ENCODE results near the gene SORCS2.

Gene SORCS2

DNA sequence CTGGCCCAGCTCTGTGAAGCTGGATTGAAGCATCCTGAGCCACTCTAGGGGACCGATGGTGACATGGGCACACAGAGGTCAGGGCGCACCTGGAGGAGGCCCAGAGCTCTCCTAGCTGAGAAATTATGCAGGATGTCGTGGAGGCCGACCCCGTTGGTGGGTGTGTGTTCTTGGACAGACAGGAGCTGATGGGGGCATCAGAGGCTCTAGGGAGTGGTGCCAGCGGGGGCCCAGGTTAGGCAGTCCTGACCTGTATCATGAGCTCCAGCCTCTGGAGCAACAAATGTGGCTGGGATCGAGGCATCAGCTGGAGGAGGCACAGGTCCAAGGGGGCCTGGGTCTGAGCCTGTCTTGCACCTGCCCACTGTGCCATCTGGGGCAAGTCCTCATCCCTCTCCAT lies 367.0 kb downstream of the SORCS2 start (continued):
- TF ChIP-seq ZBTB20 (tag by site-specific recombination; IDR thresholded peaks at IDR 0.05), result no peak
- TF ChIP-seq ZNF324 (tag by site-specific recombination; IDR thresholded peaks at IDR 0.05), result no peak
- TF ChIP-seq YY2 (tag by site-specific recombination; IDR thresholded peaks at IDR 0.05), result no peak

DNA sequence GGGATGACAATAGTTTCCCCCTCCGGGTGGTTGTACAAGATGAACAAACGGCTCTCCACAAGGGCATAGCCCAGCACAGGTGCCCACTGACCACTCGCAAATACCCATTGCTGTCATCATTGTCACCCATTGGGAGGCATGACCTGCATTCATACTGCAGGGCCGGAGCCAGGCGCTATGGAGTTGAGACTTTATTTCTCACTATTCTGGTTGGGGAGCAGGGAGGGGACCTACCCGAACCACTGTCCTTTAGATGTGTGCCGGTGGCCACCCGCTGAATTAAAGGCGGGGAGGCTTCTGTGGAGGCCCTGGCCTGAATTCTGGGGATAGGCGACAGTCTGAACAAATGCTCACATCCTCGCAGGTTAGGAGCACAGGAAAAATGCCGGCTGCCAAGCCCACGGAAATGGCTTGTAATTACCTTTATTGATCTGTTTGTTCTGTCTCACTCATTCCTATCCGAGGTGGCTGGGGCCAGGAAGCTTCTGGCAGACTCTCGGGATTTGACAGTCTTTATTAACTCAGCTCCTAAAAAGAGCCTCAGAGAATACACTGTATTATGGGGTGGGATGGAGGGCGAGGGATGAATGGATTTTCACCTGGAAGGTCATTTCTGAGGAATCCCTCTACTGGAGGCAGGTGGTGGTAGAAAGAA lies 367.5 kb downstream of the SORCS2 start:
- no peak overlapping the region for H3K4me3 ChIP-seq (ENCODE audit: low read depth, low read length)
- no peaks in the 10 kb centered on the region for H3K9me3 ChIP-seq (ENCODE audit: control insufficient read depth, insufficient read depth, low read depth, low read length)
- H3K36me3 ChIP-seq (ENCODE audit: control insufficient read depth in 2 of 2, insufficient read depth in 1 of 2, low read length in 2 of 2), result no peaks in the 10 kb centered on the region
- POLR2A ChIA-PET, result no interaction called here
- no peaks in the 10 kb centered on the region for H3K4me1 ChIP-seq (ENCODE audit: control insufficient read depth, insufficient read depth, low read length)
- CTCF ChIA-PET, result no interaction called here
- TF ChIP-seq, protein P1, sequence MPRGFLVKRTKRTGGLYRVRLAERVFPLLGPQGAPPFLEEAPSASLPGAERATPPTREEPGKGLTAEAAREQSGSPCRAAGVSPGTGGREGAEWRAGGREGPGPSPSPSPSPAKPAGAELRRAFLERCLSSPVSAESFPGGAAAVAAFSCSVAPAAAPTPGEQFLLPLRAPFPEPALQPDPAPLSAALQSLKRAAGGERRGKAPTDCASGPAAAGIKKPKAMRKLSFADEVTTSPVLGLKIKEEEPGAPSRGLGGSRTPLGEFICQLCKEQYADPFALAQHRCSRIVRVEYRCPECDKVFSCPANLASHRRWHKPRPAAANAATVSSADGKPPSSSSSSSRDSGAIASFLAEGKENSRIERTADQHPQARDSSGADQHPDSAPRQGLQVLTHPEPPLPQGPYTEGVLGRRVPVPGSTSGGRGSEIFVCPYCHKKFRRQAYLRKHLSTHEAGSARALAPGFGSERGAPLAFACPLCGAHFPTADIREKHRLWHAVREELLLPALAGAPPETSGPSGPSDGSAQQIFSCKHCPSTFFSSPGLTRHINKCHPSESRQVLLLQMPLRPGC (tag by site-specific recombination; IDR thresholded peaks at IDR 0.05), result no peak
- TF ChIP-seq KLF7 (tag by site-specific recombination; IDR thresholded peaks at IDR 0.05; ENCODE audit: borderline replicate concordance) (no peak), ZNF350 (tag by site-specific recombination; IDR thresholded peaks at IDR 0.05) (no peak), ZNF776 (tag by site-specific recombination; IDR thresholded peaks at IDR 0.05; ENCODE audit: borderline replicate concordance) (no peak), ZNF274 (IDR thresholded peaks at IDR 0.05; ENCODE audit: low read length) (no peak), ZNF274 (tag by site-specific recombination; IDR thresholded peaks at IDR 0.05; ENCODE audit: borderline replicate concordance) (no peak), GLI2 (tag by site-specific recombination; IDR thresholded peaks at IDR 0.05; ENCODE audit: borderline replicate concordance, low read depth) (no peak), ZNF654 (tag by site-specific recombination; IDR thresholded peaks at IDR 0.05; ENCODE audit: low read depth) (no peak), ZFP37 (tag by site-specific recombination; IDR thresholded peaks at IDR 0.05) (no peak), ZNF426 (tag by site-specific recombination; IDR thresholded peaks at IDR 0.05) (no peak), ZNF645 (tag by site-specific recombination; IDR thresholded peaks at IDR 0.05) (no peak), GFI1B (tag by site-specific recombination; IDR thresholded peaks at IDR 0.05) (no peak), ZNF155 (tag by site-specific recombination; IDR thresholded peaks at IDR 0.05) (no peak), ZNF324 (tag by site-specific recombination; IDR thresholded peaks at IDR 0.05) (no peak)
- TF ChIP-seq, protein P2, sequence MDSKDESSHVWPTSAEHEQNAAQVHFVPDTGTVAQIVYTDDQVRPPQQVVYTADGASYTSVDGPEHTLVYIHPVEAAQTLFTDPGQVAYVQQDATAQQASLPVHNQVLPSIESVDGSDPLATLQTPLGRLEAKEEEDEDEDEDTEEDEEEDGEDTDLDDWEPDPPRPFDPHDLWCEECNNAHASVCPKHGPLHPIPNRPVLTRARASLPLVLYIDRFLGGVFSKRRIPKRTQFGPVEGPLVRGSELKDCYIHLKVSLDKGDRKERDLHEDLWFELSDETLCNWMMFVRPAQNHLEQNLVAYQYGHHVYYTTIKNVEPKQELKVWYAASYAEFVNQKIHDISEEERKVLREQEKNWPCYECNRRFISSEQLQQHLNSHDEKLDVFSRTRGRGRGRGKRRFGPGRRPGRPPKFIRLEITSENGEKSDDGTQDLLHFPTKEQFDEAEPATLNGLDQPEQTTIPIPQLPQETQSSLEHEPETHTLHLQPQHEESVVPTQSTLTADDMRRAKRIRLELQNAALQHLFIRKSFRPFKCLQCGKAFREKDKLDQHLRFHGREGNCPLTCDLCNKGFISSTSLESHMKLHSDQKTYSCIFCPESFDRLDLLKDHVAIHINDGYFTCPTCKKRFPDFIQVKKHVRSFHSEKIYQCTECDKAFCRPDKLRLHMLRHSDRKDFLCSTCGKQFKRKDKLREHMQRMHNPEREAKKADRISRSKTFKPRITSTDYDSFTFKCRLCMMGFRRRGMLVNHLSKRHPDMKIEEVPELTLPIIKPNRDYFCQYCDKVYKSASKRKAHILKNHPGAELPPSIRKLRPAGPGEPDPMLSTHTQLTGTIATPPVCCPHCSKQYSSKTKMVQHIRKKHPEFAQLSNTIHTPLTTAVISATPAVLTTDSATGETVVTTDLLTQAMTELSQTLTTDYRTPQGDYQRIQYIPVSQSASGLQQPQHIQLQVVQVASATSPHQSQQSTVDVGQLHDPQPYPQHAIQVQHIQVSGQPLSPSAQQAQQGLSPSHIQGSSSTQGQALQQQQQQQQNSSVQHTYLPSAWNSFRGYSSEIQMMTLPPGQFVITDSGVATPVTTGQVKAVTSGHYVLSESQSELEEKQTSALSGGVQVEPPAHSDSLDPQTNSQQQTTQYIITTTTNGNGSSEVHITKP (tag by site-specific recombination; IDR thresholded peaks at IDR 0.05), result no peak
- H3K27ac ChIP-seq (ENCODE audit: extremely low read depth, low read depth, low read length), result no peak overlapping the region

DNA sequence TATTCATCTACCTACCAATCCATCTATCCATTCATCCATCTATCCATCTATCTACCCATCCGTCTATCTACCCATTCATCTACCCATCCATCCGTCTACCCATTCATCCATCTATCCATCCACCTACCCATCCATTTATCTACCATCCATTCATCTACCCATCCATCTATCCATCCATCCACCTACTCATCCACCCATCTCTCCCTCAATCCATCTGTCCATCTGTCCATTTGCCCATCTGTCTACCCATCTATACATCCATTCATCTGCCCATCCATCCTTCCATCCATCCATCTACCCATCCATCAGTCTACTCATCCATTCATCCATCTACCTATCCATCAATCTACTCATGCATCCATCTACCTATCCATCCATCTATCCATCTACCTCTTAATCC lies 369.2 kb downstream of the SORCS2 start:
- Histone ChIP-seq H3K4me1 (ENCODE audit: control insufficient read depth, insufficient read depth, low read length) (no peaks in the 10 kb centered on the region), H3K36me3 (ENCODE audit: control insufficient read depth in 2 of 2, insufficient read depth in 1 of 2, low read length in 2 of 2) (no peaks in the 10 kb centered on the region), H3K9me3 (ENCODE audit: control insufficient read depth, insufficient read depth, low read depth, low read length) (no peaks in the 10 kb centered on the region), H3K4me3 (ENCODE audit: low read depth, low read length) (no peak overlapping the region), H3K27ac (ENCODE audit: extremely low read depth, low read depth, low read length) (no peak overlapping the region)
- ChIA-PET POLR2A (no interaction called here), CTCF (interaction anchor here (0.6 kb wide), 1 partner anchor 148 kb away, joined by 3 read pairs; no protein-coding TSS in a partner anchor)
- peak; percentile 99 for TF ChIP-seq ZBTB17 (tag by site-specific recombination; IDR thresholded peaks at IDR 0.05)
- no peak for TF ChIP-seq ZNF175 (tag by site-specific recombination; IDR thresholded peaks at IDR 0.05)
- peak; percentile 68; the same call in 1 of the 2 replicates for TF ChIP-seq ZNF366 (tag by site-specific recombination; conservative IDR thresholded peaks at IDR 0.05)

Data from HEK293 (cell line).